ENCODE data around the gene AP2A2.

GRCh38 chr11:1019321-1019910 lies 93.7 kb downstream of the AP2A2 start:
- TF ChIP-seq CTCF (IDR thresholded peaks at IDR 0.05; ENCODE audit: insufficient read depth, low read depth, low read length) (no peak), EZH2 (IDR thresholded peaks at IDR 0.05; ENCODE audit: insufficient read depth, low read length) (no peak)
